Uterus (tissue), 2 donors: ENCODE measurements around the gene SMG7.

ENCODE experiments used
- CTCF ChIP-seq, 4 experiments: fragments of 200-600 bp in 2 of 4; fragments of 450-650 bp in 2 of 4; sonication (generic) in 2 of 4; IDR thresholded peaks; one replicate each; pipeline ENCODE4 v1.5.1; 2016 to 2019; ENCODE audit warnings: antibody characterized with exemption in 4 of 4, mild to moderate bottlenecking in 2 of 4, moderate library complexity in 1 of 4
- POLR2A ChIP-seq, 2 donors: fragments of 450-650 bp; IDR thresholded peaks; one replicate each; pipeline ENCODE4 v1.6.1; 2016; ENCODE audit warnings: antibody characterized with exemption in 2 of 2, mild to moderate bottlenecking in 1 of 2, moderate library complexity in 1 of 2

- TF ChIP-seq POLR2A (IDR thresholded peaks at IDR 0.05) = no peak
- no peak for TF ChIP-seq CTCF (IDR thresholded peaks at IDR 0.05)
Observed at GRCh38 chr1:183576537-183576936, 104.2 kb downstream of the SMG7 start.
